Transverse colon (tissue), 4 donors: ENCODE measurements around the gene CNOT6L.

ENCODE experiments used
- POLR2A ChIP-seq: fragments of 450-650 bp; IDR thresholded peaks from one replicate; pipeline ENCODE4 v1.6.1; 2016; ENCODE audit warnings: antibody characterized with exemption, mild to moderate bottlenecking, moderate library complexity
- POLR2AphosphoS5 ChIP-seq, 3 donors: sonication (generic); formaldehyde crosslinking; IDR thresholded peaks; one replicate each; pipeline ENCODE4 v1.6.1; 2016; ENCODE audit warnings: antibody characterized with exemption in 3 of 3
- TF ChIP-seq, protein P1 (sequence below), 5 experiments: fragments of 200-600 bp in 3 of 5; fragments of 450-650 bp in 2 of 5; sonication (generic) in 3 of 5; IDR thresholded peaks; 1 replicate in 2 of 5; 2 replicates in 3 of 5; pipeline ENCODE4 v1.5.1; 2016 to 2017; ENCODE audit warnings: antibody characterized with exemption in 5 of 5, inconsistent platforms in 3 of 5, mild to moderate bottlenecking in 2 of 5, moderate library complexity in 1 of 5

DNA sequence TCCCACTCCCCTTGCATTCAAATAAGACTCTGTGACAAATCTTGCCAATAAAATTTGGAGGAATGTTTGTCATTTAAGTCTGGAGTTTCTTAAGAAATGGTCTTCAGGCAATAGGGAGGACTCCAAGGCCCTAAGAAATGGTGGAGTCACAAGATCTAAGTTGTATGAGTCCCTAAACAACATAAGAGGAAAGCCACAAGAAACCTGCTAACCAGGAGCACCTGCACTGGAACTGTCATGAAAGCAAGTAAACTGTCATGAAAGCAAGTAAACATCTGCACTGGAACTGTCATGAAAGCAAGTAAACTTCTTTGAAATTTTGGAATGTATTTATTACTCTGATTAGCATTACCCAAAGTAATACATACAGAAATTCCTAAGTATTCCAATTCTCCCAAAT, 3.5 kb downstream of the CNOT6L start:
- TF ChIP-seq, protein P1, sequence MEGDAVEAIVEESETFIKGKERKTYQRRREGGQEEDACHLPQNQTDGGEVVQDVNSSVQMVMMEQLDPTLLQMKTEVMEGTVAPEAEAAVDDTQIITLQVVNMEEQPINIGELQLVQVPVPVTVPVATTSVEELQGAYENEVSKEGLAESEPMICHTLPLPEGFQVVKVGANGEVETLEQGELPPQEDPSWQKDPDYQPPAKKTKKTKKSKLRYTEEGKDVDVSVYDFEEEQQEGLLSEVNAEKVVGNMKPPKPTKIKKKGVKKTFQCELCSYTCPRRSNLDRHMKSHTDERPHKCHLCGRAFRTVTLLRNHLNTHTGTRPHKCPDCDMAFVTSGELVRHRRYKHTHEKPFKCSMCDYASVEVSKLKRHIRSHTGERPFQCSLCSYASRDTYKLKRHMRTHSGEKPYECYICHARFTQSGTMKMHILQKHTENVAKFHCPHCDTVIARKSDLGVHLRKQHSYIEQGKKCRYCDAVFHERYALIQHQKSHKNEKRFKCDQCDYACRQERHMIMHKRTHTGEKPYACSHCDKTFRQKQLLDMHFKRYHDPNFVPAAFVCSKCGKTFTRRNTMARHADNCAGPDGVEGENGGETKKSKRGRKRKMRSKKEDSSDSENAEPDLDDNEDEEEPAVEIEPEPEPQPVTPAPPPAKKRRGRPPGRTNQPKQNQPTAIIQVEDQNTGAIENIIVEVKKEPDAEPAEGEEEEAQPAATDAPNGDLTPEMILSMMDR (IDR thresholded peaks at IDR 0.05) = no peak
- TF ChIP-seq POLR2A (no peak), POLR2AphosphoS5 (IDR thresholded peaks at IDR 0.05) (no peak)
